HG02870 (cell line): ENCODE results near the gene EHD1.
"Not testable (repeated sequence)": the region's sequence is repeated elsewhere in the genome, so short reads cannot be mapped to it uniquely, and the experiment has no call there.

ENCODE experiments used
- ATAC-seq: cut with Tn5 transposase; IDR thresholded peaks from one replicate; pipeline ENCODE4 v1.9.1; 2021; ENCODE audit warnings: mild to moderate bottlenecking, moderate library complexity; ENCODE audit not compliant: unreplicated experiment

The EHD1 gene

DNA sequence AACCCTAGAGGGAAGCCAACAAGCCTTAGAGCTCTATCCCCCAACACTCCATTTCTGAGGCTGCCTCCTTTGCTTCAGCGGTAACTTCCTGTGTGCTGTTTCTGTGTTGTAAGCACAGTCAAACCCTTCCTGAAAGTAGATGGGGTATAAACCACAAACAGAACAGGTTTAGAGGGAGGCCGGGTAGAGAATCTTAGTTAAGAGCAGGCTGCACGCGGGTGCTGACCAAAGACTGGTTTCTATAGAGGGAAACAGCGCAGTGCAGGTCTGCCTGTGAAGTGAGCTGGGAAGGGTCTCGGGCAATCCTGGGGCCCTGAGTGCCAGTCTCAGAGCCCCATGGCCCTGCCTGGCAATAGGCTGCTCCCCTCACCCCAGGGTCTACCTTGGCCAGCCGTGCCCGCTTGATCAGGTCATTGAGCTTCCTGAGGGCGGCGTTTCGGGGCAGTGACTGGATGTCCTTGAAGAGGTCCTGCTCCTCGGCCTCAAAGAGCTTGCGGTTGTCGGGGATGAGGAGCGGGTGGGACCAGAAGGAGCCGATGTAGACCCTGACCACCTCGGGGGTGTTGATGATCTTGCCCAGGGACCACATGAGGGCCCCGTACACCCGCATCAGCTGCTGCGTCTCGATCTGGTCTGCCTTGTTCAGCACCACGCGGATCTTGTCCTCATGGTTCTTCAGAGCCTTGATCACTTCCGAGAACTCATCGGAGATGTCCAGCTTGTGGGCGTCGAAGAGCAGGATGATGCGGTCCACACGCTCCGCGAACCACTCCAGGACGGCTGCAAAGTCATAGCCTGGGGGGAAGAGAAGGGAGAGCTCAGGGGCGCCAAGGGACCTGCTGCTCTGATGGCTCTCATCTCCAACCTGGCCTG, 18.6 kb downstream of the EHD1 start:
- ATAC-seq, result peak; percentile 62

DNA sequence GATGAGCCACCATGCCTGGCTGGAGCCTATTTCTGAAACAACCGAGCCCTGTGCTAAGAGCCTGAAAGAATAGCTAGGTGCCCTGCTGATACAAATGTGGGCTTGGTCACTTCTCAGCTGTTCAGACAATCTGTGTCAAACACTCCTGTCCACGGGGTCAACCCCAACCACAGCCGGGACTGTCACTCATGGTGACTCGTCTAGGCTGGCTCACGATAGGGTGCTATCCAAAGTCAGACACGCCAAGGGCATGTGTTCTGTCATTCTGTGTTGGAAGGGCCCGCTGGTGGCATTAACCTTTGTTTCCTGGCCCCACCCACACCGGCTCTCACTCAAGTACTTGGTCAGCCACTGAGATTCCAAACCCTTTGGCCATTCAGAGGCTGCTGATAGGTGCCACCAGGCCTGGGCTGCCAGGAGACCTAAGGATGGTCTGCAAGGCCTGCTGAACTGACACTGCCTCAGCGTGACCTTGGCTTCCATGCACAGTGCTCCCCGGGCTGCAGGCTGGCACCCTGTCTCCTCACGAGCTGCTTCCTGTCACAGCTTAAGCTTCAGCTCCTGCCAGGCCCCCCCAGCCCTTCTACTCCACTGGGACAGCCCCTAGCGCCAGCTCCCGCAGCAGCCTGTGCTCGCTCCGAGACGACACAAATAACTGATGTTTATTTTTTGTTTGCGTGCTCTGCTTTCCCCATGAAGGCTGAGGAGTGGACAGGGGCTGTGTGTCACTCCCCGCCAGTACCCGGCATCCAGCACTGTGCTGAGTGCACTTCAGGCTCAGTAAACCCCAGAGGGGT, 19.8 kb downstream of the EHD1 start:
- peak; percentile 7 for ATAC-seq

DNA sequence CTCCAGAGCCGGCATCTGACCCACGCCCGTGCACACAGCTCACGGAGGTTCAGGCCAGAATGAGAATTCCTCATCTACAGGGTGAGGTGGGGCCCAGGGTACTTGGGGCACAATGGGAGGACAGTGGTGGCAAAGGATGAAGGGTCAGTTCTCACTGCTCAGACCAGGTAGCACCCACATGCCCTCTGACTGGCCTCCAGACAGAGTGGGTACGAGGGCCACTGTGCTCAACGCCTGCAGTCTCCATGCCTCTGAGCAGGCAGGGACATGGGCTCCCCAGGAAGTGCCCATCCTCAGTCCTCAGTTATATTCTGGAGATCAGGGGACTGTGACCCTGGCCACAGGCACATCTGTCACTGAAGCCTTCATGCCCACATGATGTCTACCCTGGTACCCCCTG, 20.9 kb downstream of the EHD1 start:
- no peak for ATAC-seq

DNA sequence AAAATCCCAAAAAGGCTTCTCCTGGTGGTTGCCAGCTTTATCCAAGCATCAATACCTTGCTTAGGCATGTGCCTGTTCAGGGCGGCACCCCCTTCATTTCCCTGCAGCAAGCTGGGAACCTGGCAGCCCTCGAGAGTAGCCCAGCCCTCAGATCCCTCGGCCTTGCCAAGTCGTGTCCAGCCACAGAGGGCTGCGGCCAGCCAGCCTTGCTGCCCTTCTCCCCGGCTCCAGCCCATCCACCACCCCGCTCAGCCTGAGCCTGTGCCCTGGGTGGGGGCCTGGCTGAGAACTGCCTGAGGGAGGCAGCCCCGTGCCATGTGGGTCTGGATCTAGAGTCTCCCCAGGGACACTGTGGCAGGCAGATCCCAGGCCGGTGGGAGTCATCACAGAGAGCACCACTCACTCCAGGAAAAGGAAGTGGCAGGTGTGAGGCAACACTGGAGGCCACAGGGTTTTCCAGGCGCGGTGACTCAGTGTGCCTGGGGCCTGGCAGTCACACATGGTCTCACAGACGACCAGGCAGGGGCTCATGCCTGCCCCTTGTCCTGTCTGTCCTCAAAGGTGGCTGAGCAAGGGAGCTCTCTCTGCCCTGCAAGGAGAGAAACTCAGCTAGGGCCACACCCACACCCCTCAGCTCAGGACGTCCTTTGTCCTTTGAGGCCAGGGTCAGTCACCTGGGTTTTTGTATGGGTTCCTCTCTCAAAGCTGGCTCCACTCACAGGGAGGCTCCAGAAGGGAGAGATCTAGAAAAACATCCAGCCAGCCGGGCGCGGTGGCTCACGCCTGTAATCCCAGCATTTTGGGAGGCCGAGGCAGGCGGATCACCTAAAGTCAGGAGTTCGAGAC, 21.8 kb downstream of the EHD1 start:
- no peak for ATAC-seq

DNA sequence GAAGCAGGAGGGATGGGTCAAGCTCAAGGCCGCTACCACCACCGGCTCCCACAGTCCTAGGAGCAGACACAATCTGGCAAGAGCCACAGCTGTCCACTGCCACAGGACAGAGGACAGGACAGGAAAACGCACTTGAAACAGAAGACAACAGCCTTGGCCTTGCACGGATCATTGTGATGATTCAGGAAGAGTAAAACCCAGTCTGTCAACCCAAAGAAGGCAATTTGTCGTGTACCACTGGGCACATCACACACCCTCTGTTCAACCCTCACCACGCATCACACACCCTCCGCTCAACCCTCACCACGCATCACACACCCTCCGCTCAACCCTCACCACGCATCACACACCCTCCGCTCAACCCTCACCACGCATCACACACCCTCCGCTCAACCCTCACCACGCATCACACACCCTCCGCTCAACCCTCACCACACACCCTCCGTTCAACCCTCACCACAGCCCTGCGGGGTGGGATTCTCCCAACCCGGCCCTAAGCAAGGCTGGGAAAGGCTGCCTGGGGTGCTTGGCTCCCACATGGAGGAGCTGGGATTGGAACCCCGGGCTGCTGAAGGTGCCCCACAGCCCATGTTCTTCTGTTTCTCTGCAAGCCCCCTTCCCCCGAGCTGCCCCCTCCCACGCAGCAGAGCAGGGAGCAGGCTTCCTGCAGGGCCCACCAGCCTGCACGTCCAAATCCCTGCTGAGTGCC, 22.7 kb downstream of the EHD1 start:
- no peak for ATAC-seq

DNA sequence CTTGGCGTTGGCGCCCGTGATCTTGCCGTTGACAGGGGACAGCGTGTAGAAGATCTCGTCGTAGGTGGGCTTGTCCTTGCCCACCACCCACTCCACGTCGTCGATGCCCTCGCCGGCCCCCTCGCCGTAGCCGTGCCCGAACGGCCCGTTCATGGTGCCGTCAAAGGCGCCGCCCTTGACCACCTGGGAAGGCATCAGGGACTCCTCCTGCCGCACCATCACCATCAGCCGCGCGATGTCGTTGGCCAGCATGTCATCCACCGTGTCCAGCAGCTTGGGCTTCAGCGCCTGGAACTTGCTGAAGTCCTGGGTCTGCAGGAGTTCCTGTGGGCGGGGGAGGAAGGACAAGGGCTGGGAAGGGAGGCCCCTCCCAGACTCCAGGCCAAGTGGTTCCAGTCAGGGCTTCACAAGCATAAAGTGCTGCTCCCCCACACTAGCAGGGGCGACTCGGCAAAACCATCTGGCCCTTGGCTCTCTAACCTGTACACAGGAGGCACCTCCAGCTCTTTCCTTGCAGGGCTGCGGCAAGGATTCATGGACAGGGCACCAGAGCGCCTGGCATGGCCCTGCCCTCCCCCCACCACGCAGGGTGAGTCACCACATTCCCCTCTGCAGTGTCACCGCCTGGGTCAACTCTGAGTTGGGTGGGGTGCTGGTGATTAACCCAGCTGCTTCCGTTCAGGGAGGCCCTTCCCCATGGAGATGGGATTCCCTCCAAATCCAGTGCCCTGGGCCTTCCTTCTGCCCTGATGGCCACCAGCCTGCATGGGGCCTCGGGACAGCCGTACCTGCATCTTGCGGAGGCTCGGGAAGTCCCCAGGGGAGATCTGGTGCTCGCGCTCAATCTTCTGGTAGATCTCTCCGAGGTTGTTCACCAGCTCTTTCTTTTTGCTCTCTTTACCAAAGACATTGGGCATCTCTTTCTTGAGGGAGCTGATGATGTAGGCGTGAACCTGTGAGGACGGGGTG, 23.6 kb downstream of the EHD1 start:
- ATAC-seq, result no peak

DNA sequence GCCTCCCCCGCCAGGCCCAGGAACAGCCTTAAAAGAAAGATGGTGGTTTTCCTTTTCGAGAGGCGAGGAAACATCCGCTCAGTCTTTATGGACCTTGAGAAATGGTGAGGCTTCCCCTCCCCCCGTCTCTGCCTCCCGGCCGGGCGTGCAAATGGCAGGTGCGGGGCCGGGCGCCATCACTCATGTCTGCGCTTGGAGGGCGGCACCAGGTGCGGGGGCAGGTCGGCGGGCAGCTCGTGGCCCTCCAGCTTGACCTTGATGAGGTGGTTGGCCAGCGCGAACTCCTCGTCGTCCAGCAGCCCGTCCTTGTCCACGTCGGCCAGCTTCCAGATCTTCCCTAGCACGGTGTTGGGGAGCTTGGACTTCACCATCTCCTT, 24.3 kb downstream of the EHD1 start:
- ATAC-seq, result no peak

DNA sequence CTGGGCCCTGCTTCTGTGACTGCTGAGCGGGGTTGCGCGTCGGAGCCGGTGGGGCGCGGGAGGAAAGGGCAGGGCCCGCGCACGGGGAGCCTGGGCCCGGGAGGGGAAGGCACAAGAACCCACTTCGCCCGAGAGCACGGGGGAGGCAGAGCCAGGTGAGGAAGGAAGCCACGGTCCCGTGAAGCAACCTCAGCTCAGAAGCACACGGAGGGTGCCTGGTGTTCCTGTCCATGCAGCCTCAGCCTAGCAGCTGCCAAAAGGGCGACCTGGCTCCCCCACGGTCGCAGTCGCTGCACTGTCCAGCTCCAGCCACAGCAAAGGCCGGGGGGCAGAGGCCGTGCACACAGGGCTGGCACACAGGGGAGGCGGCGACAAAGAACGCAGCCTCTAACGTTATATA, 24.7 kb downstream of the EHD1 start:
- no peak for ATAC-seq

DNA sequence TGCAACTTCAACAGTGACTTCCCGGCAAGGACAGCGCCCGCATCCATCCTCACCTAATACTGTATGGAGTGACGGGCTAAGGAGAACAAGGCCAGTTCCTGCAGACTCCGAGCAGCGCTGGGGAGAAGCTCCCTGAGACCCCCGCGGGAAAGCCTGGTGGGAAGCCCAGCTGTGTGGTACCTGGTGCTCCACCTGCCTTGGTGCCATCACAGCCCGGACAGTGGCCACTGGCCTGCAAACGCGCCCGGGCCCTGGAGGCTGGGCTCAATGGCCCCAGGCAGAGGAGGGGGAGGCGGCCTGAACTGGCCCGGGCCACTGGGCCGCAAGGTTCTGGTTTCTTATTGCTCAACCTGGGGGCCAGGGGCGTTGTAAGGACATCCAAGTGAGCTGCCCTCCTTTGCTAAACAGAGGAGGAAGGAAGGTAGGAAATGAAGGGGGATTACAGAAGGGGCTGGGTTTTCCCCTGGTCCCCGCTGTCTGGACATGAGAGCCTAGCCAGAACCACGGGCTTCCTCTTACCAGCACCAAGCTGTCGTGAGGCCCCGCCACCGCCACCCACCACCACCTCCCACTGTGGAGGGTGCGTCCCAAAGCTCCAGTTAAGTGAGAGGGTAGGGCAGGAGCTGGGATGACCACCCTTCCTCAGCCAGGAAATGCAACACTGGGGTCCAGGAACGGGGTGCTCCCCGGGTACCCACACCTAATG, 25.5 kb downstream of the EHD1 start:
- ATAC-seq, result no peak

DNA sequence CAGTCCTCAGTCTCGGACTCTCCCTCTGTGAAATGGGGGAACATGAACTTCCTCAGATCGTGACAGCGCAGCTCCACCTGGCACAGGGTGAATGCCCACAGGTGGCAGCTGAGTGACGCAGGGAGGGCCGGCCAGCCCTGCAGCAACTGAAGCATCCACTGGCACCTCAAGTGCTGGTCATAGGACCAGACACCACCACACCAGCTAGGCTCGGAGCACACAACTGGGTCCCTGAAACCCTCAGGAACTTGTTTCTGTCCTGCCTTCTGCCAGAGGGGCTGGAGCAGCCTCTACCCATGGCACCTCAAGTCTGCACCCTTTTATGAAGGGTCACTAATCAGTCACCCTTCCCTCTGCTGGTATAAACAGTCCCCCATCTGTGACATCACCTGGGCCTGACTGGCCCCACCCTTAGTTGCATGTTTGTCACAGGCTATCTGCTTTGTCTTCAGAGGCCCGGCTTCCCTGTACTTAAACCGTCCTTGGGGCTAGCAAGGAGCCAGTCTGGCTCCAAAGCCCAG, 26.5 kb downstream of the EHD1 start:
- ATAC-seq, result no peak

DNA sequence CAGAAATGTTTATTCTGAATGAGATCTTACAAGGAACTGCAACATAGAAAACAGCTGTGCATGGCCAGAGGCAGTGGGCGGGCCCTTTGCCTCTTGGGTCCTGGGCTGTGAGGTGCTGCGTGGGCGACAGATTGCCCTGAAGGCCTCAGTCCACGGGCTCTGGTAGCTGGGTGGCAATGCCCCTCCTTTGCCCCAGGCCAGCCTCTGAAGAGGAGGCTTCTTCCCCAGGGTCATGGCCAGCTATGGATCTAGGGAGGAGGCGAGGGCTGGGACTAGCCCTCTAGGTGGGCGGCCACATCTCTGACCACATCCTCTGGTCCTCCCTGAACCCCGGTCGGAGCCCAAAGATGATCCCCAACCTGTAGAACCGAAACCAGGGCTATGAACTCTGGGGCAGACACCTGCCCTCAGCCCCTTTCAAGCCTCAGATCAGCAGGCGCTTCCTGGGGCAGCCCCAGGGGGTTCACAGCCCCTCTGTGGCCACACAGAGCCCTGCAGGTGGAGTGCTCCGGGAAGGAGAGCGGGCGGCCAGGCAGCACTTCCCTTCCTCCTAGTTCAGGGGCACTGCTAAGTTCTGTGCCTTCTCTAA, 27.3 kb downstream of the EHD1 start:
- ATAC-seq, result peak; percentile 46

DNA sequence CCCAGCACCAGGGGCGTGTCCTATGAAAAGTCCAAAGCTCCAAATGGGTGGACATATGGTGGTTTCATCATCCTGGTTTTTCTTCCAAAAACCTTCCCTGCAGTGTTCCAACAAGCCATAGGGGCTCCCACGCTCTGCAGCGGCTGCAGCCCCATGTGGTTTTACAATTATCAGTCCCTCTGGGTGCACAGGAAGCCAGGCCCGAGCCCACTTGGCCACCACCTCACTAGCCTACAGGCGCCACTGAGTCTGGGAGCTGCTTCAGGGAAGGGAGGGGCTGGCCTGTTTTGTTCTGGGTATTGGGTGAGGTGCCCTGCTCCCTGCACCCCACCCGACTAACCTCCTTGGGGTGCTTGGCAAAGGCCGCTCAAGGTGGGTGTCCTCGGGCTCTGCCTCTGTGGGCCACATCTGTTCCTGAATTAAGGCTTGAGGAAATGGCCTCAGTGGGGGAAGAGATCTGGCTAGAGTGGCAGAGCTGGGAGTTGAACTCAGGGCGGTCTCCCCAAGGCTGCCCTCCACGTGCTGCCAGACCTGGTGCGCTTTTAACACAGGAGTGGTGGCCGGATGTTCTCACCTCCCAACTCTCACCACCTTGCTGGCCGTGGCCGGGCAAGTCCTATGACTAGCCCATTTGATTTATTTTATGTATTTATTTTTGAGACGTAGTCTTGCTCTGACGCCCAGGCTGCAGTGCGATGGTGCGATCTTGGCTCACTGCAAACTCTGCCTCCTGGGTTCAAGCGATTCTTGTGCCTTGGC, 28.6 kb downstream of the EHD1 start:
- ATAC-seq, result no peak

DNA sequence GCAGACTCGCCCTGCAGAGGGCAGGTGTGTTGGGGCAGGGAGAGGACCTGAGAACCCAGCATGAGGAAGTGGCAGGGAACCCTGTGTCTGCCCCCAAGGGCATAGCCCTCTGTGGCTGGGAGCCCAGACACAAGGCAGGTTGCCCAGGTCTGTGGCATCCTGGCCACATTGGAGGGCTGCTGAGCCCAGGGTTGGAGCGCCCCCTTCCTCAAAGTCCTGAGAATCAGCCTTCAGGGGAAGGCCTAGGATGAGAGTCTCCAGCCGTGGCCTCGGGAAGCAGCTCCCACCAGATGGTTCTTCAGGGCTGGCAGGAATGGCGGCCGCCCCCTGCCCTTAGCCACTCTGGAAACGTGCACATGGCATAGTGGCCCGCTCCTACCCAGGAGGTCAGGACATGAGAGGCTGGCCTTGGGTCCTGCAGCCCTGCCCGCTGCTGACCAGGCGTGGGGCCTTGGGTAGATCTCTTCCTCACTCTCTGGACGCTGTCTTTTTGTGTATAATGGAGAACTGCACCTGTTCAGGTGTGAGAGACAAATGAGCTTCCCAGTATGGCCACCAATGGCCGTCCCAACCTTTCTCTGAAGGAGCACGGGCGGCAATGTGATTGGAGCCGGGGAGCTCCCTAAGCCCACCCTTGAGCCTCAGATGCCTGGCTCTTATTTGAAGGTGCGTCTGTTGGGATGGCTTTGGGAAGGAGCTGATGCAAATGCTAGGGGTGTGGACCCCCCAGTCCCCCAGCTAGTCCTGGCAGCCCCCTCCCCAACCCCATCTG, 29.4 kb downstream of the EHD1 start:
- no peak for ATAC-seq

DNA sequence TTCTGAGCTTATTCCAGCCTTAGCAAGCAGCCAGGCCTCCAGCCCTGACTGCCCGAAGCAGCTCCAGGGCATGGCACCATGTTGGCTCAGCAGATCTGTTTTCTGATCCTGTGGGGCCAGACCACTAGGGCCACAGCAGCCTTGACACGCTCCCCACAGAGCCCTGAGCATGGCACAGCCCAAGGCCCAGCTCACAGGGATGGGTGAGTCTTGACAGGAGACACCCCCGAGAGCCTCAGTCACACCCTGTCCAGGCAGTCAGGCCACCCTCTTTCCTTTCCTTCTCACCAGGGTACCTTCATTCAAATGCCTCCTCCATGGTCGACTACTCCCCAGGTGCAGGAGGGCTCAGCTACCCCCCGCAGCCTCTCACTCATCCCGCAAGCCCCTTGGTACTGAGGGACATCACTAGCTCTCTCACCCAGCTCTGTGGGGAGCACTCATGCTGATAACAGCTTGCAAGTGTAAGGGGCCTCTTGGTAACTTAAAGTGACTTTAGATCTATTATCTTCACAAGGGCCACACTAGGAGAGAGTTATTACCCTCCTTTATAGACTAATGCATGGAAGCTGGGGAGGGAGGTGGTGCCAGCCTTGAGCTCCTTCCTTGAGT, 30.1 kb downstream of the EHD1 start:
- ATAC-seq, result no peak

DNA sequence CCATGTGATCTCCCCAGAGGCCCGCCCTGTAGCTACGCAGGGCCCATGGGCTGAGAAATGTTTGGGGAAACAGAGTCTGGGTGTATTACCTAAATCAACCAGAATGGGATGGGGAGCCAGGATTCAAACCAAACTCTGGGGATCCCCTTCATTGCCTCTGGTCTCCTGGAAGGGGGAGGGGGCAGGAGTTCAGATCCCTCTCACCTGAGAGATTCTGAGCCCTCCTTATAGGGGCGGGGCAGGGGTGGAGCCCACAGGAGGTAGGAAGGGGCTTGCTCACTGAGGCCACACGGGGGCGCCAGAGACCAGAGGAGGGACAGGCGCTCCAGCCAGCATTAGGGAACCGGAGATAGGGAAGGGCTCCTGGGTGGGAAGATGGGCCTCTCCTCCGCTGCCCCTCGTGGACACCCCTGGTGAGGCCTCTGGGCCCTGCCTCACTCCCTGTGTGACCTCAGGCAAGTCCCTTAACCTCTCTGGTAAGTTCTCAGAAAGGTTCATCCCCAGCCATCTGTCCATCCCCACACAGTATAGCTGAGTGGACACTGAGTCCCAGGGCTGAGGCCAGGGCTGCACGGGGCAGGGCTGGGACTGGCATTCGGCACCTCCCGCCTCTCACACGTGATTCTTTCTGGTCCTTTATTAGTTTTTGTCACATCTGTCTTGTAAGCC, 31.3 kb downstream of the EHD1 start:
- no peak for ATAC-seq

DNA sequence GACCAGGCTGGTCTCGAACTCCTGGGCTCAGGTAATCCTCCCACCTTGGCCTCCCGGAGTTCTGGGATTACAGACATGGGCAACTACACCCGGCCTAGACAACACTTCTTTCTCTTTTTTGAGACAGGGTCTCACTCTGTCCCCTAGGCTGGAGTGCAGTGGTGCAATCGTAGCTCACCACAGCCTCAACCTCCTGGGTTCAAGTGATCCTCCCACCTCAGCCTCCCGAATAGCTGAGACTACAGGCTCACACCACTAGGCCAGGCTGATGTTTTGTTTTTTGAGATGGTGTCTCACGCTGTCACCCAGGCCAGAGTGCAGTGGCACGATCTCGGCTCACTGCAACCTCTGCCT, 32.7 kb downstream of the EHD1 start:
- not testable (repeated sequence) for ATAC-seq
